HG02642 (cell line): Measurements from ENCODE around the gene CD3G.
"Not testable (repeated sequence)": the region's sequence is repeated elsewhere in the genome, so short reads cannot be mapped to it uniquely, and the experiment has no call there.

Experiments used
- ATAC-seq: cut with Tn5 transposase; IDR thresholded peaks from one replicate; pipeline ENCODE4 v1.9.1; 2021; ENCODE audit warnings: mild to moderate bottlenecking; ENCODE audit not compliant: unreplicated experiment, poor library complexity

Gene CD3G

DNA sequence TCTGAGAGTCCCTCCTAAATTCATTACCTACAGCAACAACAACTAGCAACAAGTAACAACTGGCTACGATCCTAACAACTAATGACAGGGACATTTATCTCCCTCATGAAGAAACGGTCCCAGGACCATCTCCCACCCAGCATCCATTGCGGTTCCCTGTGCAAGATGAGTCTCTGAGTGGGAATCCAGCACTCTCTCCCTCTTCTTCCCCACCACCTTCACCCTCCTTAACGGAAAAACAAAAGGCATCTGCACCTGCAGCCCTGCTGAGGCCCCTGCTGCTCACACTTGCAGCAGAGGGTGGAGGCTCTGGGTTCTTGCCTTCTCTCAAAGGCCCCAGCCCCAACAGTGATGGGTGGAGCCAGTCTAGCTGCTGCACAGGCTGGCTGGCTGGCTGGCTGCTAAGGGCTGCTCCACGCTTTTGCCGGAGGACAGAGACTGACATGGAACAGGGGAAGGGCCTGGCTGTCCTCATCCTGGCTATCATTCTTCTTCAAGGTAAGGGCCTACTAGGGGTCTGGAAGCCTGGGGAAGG, at the start of gene CD3G:
Gene CD3G, plus strand, starts transcription at position 364 of the 535 bp plus-strand sequence. Its CDS starts 80 bp downstream, at position 444.
- no peak for ATAC-seq

DNA sequence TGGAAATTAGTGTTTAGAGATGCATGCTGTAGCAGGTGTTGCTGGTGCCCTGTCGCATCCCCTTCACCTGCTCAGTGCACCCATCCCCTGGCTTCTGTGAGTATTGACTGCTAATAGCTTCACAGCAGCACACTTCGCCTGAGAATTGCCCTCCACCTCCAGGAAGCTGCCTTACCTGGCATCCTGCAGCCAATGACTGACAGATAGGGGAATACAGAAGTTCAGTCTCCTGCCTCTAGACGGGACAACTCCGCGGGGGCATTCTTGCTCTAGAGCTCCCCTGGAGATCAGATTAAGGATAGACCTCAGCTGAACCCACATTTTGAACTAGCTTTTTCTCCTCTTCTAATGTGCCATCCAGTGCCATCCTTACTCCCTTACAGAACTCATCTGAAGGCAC, 48.9 kb upstream of the CD3G start:
- ATAC-seq: no peak

DNA sequence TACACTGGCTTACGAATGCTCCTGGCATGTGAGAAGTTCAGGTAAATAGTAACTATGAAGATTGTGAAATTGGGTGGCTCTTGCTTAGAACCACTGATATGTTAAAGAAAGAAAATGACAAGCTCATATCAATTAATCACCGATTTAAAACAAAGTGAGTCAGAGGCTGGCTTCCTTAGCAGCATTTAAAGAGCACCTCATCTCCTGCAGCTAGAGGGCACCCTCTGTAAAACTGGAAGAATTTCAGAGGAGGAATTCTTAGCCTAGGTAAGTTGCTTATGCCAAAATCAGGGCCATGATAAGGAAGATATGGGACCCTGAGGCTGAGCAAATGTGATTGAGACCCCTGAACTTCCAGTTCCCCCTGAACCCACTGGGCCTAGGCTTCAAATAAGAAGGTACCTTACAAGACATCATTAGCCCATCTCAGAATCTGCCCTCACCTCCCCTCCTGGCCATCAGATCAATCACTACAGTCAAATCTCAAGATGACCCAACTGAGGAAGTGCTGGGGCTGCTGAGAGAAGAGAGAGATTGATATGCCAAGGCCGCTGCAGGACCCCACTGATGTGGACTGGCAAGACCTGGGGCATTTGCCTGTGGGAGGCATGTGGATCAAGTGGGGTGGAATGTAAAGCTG, 48.2 kb upstream of the CD3G start:
- ATAC-seq: no peak

DNA sequence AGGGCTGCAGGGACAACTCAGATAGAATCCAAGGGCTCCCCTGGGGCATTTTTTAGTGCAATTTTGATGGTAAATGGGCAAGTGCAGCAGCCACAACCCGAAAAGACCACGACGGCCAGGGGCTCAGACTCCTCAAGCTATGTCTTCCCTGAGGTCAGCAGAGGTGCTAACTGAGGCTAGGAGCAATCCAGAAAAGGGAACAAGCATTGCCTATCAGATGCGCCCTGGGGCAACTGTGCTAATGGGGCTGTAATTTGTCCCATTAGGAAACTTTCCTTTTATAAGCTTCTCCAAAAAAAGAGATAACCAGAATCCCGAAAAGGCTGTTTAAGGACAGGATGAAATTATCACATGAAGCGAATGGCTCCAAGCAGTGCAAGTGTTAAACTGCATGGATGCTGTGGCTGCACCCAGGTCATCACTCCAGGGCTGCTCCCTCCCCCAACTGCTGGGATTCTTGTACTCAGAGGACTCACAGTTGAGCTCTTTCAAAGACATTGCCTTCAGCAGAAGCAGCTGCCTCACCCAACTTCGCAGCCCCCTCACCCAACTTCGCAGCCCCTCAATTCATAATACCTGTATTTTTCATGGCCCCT, 42.4 kb upstream of the CD3G start:
- no peak for ATAC-seq

DNA sequence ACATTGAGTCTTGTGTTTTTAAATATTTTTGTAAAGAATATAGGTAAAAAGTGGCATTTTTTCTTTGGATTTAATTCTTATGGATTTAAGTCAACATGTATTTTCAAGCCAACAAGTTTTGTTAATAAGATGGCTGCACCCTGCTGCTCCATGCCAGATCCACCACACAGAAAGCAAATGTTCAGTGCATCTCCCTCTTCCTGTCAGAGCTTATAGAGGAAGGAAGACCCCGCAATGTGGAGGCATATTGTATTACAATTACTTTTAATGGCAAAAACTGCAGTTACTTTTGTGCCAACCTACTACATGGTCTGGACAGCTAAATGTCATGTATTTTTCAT, 39.9 kb upstream of the CD3G start:
- ATAC-seq: no peak

DNA sequence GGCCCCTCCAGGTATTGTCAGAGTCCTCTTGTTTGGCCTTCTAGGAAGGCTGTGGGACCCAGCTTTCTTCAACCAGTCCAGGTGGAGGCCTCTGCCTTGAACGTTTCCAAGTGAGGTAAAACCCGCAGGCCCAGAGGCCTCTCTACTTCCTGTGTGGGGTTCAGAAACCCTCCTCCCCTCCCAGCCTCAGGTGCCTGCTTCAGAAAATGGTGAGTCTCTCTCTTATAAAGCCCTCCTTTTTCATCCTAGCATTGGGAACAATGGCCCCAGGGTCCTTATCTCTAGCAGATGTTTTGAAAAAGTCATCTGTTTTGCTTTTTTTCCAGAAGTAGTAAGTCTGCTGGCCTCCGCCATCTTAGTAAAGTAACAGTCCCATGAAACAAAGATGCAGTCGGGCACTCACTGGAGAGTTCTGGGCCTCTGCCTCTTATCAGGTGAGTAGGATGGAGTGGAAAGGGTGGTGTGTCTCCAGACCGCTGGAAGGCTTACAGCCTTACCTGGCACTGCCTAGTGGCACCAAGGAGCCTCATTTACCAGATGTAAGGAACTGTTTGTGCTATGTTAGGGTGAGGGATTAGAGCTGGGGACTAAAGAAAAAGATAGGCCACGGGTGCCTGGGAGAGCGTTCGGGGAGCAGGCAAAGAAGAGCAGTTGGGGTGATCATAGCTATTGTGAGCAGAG, 39.4 kb upstream of the CD3G start, which contains the start of gene CD3E:
Gene CD3E, plus strand, starts transcription at position 163 of the 681 bp plus-strand sequence. Its CDS starts 223 bp downstream, at position 386.
- no peak for ATAC-seq

DNA sequence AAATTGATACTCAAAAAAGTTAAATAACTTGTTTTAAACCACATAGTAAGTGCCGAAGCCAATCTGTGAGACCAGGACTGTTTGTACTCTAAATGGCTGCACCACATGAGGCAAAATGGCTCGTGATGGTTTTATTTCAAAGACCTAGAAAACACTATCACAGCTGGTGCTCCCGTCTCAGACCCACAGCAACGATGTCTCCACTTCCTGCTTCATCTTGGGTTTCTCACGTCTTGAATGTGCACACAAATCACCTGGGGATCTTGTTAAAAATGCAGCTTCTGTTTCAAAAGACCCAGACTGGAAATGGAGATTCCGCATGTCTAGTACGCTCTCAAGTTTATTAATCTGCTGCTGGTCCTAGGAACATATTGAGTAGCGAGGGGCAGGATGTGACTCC, 38.4 kb upstream of the CD3G start:
- no peak for ATAC-seq

DNA sequence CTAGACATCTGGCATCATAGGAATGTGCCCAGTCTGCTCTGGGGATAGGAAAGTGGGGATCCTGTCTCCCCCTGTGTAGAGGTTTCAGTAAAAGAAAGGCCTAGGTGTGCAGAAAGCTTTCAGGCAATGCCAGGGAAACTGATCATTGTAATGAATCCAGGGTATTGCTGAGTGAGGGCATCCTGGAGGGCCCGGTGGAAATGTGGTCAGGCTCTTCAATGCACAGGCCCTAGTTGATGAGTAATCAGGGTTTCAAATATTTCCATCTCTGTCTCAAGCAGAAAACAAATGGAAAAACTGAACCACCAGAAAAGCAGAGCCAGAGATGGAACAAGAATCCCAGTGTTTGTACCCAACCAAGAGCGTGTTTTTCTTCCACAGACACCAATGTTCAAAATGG, 37.6 kb upstream of the CD3G start:
- no peak for ATAC-seq

DNA sequence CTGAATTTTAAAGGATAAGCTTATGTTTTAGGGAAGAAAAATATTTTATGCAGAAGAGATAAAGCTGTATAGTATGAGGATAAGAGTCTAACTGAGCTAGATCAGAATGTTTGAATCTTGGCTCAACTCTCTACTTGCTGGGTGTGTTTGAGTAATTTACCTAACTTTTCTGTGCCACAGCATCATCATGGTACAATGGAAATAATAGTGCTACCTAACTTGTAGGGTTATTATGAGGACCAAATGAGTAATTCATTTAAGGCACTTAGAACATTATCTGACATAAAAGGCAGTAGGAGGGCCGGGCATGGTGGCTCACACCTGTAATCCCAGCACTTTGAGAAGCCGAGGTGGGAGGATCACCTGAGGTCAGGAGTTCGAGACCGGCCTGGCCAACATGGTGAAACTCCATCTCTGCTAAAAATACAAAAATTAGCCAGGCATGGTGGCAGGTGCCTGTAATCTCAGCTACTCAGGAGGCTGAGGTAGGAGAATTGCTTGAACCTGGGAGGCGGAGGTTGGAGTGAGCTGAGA, 35.1 kb upstream of the CD3G start:
- not testable (repeated sequence) for ATAC-seq

DNA sequence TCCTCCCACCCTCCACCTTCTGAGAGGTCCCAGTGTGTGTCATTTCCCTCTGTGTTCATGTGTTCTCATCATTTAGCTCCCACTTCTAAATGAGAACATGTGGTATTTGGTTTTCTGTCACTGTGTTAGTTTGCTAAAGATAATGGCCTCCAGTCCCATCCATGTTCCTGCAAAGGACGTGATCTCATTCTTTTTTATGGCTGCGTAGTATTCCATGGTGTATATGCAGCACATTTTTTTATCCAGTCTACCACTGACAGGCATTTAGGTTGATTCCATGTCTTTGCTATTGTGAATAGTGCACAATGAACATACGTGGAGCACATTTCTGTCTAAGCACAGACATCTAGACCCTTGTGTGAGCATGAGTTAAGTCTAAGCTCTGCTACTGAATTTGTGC, 33.9 kb upstream of the CD3G start:
- ATAC-seq: no peak

DNA sequence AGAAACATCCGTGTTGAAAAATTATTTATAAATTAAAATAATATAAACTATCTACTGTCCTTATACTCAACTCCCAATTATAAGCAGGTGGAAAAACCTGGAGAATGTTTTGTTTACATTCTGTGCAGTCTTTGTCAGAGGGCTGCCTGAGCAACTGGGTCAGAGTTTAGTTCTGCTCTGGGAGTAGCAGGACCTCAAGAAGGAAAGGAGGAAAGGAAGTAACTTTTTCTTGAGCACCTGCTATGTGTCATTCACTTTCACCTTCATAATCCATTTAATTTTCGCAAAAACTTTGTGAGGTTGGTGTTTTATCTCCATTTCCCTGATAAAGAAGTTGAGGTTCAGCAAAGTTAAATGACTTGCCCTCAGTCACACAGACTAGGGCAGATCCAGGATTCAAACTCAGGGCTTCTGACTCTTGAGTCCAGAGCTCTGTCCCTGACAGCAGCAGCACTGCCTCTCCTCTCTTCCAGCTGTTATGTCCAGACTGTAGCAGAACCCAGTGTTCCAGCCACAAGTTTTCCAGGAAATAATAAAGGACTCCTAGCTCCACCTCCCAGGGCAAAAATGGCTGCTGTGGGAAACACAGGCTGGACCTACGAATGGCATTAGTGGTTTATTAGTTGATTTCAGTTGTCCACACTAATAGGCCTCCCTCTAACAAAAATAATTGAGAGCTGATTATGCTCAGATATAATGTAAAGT, 33.2 kb upstream of the CD3G start:
- no peak for ATAC-seq

DNA sequence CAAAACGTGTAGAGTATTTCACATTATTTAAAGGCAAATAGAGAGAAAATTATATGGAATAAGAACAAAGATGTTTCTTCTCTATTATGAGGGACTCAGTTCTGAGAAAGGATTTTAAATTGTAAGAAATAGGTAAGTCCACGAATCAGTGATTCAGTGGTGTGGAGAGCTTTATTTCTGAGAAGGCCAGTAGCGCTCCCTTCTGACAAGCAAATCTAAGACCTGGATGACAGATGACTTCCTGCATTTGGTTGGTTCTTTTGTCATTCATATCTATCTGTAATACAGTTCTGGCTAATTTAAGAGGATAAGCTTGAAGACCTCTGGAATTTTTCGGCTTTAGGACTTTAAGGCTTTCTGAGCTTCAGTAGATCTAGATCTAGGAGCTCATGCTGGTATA, 32.6 kb upstream of the CD3G start:
- no peak for ATAC-seq

DNA sequence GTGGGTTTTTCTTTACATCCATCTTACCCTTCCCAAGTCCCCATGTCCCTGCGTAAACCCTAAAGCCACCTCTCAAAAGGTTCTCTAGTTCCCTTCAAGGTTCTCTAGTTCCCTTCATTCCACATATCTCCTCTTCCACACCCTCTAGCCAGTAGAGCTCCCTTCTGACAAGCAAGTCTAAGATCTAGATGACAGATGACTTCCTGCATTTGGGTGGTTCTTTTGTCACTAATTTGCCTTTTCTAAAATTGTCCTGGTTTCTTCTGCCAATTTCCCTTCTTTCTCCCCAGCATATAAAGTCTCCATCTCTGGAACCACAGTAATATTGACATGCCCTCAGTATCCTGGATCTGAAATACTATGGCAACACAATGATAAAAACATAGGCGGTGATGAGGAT, 31.8 kb upstream of the CD3G start:
- ATAC-seq: no peak

DNA sequence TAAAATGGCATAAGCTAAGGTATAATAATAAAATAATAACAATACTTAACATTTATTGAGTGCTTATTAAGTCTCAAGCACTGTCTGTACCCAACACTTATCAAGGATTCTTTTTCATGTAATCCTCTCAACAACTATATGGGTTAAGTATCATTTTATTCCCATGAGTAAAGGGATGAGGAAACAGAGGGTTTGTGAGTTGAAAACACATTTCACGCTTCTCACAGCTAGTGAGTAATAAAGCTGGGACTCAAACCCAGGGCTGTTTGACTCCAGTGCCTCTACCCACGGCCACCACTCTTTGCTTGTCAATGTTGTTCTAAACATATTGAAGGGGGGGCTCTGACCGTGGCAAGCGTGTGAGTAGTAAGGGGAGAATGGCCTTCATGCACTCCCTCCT, 30.9 kb upstream of the CD3G start:
- no peak for ATAC-seq

DNA sequence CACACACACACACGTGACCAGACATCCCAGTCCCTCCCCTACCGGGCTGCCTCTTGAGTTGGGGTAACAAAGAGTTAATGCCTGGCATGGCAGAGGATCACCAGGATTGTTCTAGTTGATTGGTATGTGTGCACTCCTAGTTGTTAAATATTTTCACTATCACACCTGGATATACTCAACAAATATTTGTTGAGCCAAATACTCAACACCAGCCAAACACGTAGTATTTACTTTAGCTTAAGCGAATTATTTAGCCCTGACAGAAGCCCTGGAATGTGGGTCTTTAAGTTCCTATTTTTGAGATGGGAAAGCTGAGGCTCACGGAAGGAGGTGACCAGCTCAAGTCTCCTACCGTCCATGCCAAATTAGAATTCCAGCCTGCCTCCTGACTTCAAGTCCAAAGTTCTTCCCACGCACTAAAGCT, 29.1 kb upstream of the CD3G start:
- ATAC-seq: no peak

DNA sequence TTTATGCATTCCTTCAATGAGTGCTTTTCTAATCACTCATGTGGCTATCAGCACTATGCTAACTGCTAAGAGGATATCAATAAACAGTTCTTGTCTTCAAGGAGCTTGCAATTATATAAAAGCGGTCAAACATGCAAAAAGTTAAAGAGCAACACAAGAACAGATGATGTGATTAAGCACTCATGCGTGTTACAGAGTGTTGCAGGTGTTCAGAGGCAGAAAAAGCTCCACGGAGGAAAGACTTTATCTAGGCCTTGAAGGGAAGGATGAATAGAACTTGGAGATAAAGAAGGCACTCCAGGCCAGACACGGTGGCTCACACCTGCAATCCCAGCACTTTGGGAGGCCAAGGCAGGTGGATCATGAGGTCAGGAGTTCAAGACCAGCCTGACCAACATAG, 26.0 kb upstream of the CD3G start:
- ATAC-seq: no peak

DNA sequence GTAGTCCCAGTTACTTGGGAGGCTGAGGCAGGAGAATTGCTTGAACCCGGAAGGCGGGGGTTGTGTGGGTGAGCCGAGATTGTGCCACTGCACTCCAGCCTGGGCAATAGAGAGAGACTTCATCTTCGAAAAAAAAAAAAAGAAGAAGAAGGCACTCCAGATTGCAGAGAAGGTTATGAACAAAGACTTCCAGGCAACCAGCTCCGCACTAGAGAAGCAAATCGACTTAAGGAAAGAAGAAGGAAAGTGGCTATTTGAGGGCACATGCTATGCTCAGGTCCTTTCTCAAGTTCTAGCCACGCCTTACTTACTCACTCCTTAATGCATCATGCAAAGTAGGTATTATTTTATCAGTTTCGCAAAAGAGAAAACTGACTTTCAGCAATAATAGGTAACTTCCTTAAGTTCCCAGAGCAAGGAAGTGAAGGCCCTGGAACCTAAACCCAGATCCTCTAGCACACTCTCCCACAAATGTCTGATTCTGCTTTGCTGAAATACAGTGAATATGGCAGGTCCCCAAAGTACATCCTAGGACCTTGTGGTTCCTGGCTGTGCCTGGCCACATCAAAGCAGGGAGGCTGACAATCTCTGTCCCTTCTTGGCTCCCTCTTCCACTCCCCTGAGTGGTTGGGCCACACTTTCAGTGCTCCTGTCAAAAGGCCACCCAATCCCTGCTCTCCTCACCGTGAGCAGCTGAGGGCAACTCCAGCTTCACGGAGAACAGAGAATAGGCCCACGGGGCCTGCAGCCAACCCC, 25.4 kb upstream of the CD3G start:
- no peak for ATAC-seq

DNA sequence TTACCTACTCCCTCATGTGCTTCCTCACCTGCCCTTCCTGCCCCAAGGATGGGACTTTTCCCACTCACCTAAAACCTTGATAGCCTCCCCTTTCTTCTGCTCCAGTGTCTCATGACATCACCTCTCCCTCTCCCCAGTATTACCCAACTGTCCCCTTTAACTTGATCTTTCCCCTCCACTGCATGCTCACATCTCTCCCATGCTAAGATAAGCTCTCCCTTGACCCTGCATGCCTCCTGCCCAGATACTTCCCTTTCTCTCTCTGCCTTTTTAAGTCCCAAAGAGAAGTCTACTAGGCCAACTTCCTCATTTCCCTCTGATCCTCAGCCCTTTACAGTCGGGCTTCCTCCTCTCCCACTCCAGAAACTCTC, 24.8 kb upstream of the CD3G start:
- ATAC-seq: no peak

DNA sequence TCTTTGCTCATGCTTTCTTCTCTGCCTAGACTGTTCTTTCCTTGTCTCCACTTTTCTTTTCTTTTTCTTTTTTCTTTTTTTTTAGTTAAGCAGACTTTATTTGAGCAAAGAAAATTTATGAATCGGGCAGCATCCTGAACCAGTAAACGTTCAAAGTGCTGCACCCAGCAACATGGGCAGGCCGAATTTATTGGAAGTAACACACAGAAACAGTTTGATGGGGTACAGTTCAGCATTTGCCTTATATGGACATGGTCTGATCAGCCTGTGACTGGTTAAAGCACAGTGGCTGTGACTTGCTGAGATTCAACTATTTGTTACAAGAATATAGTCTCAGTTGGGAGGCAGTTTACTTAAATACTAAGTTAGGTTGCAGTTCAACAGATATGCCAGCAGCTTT, 23.6 kb upstream of the CD3G start:
- ATAC-seq: no peak
